ENCODE results near the gene CCDC82.

DNA sequence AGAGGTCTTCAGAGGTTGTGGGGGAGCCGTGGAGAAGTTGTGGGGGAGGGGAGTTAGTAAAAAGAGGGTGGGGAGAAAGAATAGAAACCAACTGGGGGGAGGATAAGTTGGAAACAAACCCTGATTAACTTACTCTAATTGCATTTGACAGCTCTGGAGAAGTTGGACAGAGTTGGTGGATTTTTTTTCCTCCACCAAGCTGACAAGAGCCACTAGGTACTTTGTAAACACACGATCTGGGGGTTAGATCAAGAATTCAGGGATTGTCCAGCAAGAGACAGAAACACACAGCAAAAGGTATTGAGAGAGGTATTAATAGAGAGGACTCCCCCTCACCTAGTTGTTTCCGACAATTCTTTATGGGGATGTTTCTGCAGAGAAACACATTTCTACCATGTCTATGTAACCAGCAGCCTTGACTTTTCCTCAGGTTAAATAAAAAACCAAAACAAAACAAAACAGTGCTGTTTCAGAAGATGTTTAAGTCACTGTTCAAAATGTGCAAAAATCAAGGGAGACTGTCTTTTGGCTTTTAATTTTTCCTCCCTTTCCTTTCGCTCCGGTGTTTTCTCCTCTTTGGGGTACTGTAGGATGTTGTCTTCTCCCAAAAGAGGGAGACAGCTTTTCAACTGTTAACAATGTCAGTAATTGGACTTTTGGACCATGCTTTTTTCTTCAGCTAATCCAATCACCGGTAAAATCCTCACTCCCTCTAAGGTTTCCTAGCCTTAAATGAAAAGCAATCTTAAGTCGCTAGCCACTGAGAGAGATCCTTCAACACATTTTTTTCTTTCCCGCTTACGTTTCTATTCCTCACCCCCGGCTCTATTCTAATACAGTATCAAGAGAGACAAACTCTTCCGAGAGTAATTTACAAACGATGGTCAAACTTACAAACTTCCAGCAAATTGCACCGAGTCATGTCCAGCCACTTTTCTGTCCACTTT lies 47.4 kb downstream of the CCDC82 start:
- TF ChIP-seq, protein P1, sequence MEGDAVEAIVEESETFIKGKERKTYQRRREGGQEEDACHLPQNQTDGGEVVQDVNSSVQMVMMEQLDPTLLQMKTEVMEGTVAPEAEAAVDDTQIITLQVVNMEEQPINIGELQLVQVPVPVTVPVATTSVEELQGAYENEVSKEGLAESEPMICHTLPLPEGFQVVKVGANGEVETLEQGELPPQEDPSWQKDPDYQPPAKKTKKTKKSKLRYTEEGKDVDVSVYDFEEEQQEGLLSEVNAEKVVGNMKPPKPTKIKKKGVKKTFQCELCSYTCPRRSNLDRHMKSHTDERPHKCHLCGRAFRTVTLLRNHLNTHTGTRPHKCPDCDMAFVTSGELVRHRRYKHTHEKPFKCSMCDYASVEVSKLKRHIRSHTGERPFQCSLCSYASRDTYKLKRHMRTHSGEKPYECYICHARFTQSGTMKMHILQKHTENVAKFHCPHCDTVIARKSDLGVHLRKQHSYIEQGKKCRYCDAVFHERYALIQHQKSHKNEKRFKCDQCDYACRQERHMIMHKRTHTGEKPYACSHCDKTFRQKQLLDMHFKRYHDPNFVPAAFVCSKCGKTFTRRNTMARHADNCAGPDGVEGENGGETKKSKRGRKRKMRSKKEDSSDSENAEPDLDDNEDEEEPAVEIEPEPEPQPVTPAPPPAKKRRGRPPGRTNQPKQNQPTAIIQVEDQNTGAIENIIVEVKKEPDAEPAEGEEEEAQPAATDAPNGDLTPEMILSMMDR (IDR thresholded peaks at IDR 0.05) = no peak
- no peak for TF ChIP-seq POLR2A (IDR thresholded peaks at IDR 0.05)

Data from body of pancreas (tissue), 4 donors.